Cardiac fibroblast (primary cell): ENCODE results near the gene HPCA.
A peak's percentile ranks its signal among the peaks of the same experiment; 100 is the strongest.

Experiments
- DNase-seq, 2 donors: peaks; one replicate each; pipeline versions ENCODE4 v3.0.0 to v3.0.0-alpha.2; 2010; ENCODE audit warnings: low read depth in 2 of 2
- H3K4me3 ChIP-seq, 2 donors: replicated peaks in 1 of 2; 1 replicate in 1 of 2; 2 replicates in 1 of 2; pipeline ENCODE4 v1.5.1; 2011; ENCODE audit warnings: low read depth in 2 of 2, low read length in 2 of 2, mild to moderate bottlenecking in 2 of 2, moderate library complexity in 1 of 2
- TF ChIP-seq, protein P1 (sequence below): IDR thresholded peaks from one replicate; pipeline ENCODE4 v1.5.1; 2011; ENCODE audit warnings: low read depth, mild to moderate bottlenecking, low read length, inconsistent platforms

Gene HPCA

DNA sequence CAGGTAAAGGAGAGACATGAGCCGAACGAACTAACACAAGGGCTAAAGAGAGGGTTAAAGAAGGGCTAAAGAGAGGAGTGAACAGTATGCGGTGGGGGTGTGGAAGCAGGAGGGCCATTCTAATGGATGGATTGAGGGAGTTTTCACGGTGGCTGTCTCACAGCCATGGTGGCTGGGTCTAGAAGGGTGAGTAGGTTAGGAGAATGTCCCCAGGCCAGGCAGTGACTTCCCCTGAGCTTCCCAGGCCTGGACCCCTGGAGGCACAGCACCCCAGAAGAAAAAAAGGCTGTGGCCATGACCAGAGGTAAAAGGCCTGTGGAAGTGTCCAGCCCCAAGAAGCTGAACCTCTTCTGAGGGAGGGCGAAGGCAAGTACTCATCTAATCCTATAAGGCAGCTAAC is 19.1 kb upstream of the HPCA start:
- TF ChIP-seq, protein P1, sequence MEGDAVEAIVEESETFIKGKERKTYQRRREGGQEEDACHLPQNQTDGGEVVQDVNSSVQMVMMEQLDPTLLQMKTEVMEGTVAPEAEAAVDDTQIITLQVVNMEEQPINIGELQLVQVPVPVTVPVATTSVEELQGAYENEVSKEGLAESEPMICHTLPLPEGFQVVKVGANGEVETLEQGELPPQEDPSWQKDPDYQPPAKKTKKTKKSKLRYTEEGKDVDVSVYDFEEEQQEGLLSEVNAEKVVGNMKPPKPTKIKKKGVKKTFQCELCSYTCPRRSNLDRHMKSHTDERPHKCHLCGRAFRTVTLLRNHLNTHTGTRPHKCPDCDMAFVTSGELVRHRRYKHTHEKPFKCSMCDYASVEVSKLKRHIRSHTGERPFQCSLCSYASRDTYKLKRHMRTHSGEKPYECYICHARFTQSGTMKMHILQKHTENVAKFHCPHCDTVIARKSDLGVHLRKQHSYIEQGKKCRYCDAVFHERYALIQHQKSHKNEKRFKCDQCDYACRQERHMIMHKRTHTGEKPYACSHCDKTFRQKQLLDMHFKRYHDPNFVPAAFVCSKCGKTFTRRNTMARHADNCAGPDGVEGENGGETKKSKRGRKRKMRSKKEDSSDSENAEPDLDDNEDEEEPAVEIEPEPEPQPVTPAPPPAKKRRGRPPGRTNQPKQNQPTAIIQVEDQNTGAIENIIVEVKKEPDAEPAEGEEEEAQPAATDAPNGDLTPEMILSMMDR: no peak
- H3K4me3 ChIP-seq: no peak overlapping the region
- DNase-seq: no peak

DNA sequence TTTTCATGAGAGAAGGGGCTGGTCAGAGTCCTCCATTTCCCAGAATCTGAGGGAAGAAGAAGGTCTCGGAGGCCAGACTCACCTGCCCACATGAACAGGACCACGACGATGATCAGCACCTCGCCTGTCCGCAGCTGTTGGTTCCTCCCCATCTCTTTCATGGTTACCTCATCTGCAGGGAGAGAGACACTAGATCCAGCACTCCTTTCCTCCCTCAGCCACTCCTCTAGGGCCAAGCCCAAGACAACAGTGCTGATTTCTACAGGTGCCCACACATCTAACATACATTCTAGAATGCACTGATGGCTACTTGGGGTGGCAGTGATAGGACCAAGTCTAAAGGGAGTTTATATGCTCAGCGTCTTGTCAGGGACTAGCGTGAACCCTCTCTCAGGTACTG is 18.6 kb upstream of the HPCA start:
- TF ChIP-seq, protein P1: no peak
- no peak for DNase-seq
- no peak overlapping the region for H3K4me3 ChIP-seq

- no peak for DNase-seq
- TF ChIP-seq, protein P1: no peak
- no peak overlapping the region for H3K4me3 ChIP-seq
Measured at GRCh38 chr1:32868085-32868484, 18.2 kb upstream of the HPCA start.

GRCh38 chr1:32868806-32869455 is 17.4 kb upstream of the HPCA start:
- no peak for DNase-seq
- no peak overlapping the region for H3K4me3 ChIP-seq

GRCh38 chr1:32869923-32870614 is 16.2 kb upstream of the HPCA start:
- H3K4me3 ChIP-seq: peak overlapping the region in 1 of 2 donors; percentile 15

More at GRCh38 chr1:32868806-32869455, 17.4 kb upstream of the HPCA start:
- TF ChIP-seq, protein P1: no peak

GRCh38 chr1:32870615-32871363 is 15.5 kb upstream of the HPCA start, which contains the start of gene FNDC5:
Gene FNDC5, minus strand, starts transcription at chr1:32870912.
- DNase-seq: peak in 1 of 2 donors; percentile 35
- TF ChIP-seq, protein P1: no peak
- peak within 1 kb of the TSS; percentile 43 to 45 for H3K4me3 ChIP-seq

More at GRCh38 chr1:32869923-32870614, 16.2 kb upstream of the HPCA start:
- DNase-seq: no peak
- TF ChIP-seq, protein P1: no peak
